Esophagus squamous epithelium (tissue), 5 donors: ENCODE measurements around the gene MAPK8IP3. TPM values are rescaled to one million over a fixed set of nuclear protein-coding genes. Genes with fewer than 3 reads are reported as not detected.

Experiments used
- DNase-seq: peaks from one replicate; lab custom pipeline; 2025; lab: John Stamatoyannopoulos, UW
- H3K27ac ChIP-seq, 4 donors: fragments of 200-600 bp; sonication (generic); one replicate each; pipeline ENCODE4 v1.5.1; 2016 to 2019; ENCODE audit warnings: mild to moderate bottlenecking in 1 of 4
- H3K27me3 ChIP-seq, 4 donors: fragments of 200-600 bp; sonication (generic); 1 replicate in 3 of 4; 2 replicates in 1 of 4; pipeline versions ENCODE4 v1.5.1 to v1.6.0; 2017 to 2021; ENCODE audit warnings: antibody characterized with exemption in 1 of 4
- H3K36me3 ChIP-seq, 3 donors: fragments of 200-600 bp; sonication (generic); one replicate each; pipeline ENCODE4 v1.5.1; 2016 to 2019
- H3K4me1 ChIP-seq, 3 donors: fragments of 200-600 bp; sonication (generic); one replicate each; pipeline ENCODE4 v1.5.1; 2017 to 2019
- H3K4me3 ChIP-seq, 4 donors: fragments of 200-600 bp; sonication (generic); 1 replicate in 3 of 4; 2 replicates in 1 of 4; pipeline ENCODE4 v1.5.1; 2016 to 2019; ENCODE audit warnings: mild to moderate bottlenecking in 2 of 4, moderate library complexity in 1 of 4
- H3K9me3 ChIP-seq, 3 donors: fragments of 200-600 bp; sonication (generic); one replicate each; pipeline ENCODE4 v1.5.1; 2016 to 2019
- POLR2A ChIP-seq, 4 donors: fragments of 450-650 bp; IDR thresholded peaks; one replicate each; pipeline ENCODE4 v1.6.1; 2017; ENCODE audit warnings: antibody characterized with exemption in 4 of 4, mild to moderate bottlenecking in 4 of 4, moderate library complexity in 3 of 4
- WGBS, 2 donors: methylation state at CpG; one replicate each; pipeline ENCODE4 v1.1.5; 2018; 5-methylcytosine and 5-hydroxymethylcytosine counted together
- intact Hi-C: fragments of 100-400 bp; cut with DNase I; formaldehyde crosslinking; loops from one replicate; pipeline ENCODE4 v1.15.0; 2022
- total RNA-seq, 4 donors: library from RNA; depleted of rRNA; stranded (reverse); fragments of >200 nt; gene quantifications; one replicate each; pipeline ENCODE4 v1.1.0, GENCODE V29; 2016
- TF ChIP-seq, protein P1 (sequence below), 6 experiments: fragments of 450-650 bp in 4 of 6; fragments of 200-600 bp in 2 of 6; sonication (generic) in 2 of 6; IDR thresholded peaks; one replicate each; pipeline ENCODE4 v1.5.1; 2016 to 2019; ENCODE audit warnings: antibody characterized with exemption in 6 of 6, mild to moderate bottlenecking in 4 of 6, moderate library complexity in 4 of 6
- donor health status: DM: yes; HTN: yes; CAD: no.

Gene MAPK8IP3
- total RNA-seq, 4 donors from 2014 or later: 8.6 to 37.6 (median 24.7) TPM

DNA sequence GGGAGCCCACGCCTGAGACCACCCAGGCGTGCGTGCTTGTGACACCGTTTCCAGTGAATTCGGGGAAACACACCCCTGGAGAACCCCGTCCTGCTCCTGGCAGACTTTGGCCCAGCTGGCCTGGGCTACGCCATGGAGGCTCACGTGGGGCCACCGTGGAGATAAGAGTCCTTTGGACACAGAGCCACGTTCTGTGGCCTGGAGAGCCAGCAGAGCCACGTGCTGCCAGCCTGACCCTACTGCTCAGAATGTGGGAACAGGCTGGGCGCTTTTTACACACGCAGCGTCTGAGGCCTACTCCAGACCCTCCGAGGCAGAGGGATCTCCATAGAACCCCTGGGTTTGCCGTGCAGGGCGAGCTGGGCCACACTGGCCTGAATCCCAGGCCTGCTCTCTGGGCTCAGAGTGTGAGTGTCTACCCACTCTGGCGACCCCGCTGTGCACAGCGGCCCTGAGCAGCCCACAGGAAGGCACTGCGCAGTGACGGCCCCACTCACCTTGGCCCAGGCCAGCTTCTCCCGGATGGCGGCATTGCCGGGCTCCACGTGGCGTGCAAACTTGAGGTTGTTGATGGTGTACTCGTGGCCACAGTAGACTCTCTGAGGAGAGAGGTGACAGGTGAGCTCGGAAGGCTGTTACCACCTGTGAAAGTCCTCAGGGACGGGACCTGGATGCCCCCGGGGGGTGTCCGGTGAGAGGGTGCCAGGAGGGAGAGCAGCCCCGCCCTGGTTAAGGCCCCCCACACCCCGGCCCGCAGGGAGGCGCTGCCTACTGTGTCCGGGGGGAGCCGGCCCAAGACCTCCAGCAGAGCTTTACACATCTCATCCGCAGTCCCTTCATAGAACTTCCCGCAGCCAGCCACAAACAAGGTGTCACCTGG is 110.6 kb downstream of the MAPK8IP3 start:
- TF ChIP-seq, protein P1, sequence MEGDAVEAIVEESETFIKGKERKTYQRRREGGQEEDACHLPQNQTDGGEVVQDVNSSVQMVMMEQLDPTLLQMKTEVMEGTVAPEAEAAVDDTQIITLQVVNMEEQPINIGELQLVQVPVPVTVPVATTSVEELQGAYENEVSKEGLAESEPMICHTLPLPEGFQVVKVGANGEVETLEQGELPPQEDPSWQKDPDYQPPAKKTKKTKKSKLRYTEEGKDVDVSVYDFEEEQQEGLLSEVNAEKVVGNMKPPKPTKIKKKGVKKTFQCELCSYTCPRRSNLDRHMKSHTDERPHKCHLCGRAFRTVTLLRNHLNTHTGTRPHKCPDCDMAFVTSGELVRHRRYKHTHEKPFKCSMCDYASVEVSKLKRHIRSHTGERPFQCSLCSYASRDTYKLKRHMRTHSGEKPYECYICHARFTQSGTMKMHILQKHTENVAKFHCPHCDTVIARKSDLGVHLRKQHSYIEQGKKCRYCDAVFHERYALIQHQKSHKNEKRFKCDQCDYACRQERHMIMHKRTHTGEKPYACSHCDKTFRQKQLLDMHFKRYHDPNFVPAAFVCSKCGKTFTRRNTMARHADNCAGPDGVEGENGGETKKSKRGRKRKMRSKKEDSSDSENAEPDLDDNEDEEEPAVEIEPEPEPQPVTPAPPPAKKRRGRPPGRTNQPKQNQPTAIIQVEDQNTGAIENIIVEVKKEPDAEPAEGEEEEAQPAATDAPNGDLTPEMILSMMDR (IDR thresholded peaks at IDR 0.05): no peak
- no peak for TF ChIP-seq POLR2A (IDR thresholded peaks at IDR 0.05)
- Histone ChIP-seq H3K27ac (no peak overlapping the region), H3K4me3 (no peak overlapping the region), H3K9me3 (no peaks in the 10 kb centered on the region), H3K4me1 (peaks cover 0 to 11% (median 6%) of the 10 kb centered on the region in 3 donors), H3K36me3 (peaks cover 25 to 79% (median 28%) of the 10 kb centered on the region in 3 donors), H3K27me3 (no peaks in the 10 kb centered on the region)
- 81 to 89% methylated on average over 6 to 11 of the region's 40 CpGs for WGBS, 2 donors
- DNase-seq: no peak
- intact Hi-C loops: no loop called here

- Histone ChIP-seq H3K27me3 (no peaks in the 10 kb centered on the region), H3K27ac (no peak overlapping the region), H3K36me3 (peaks cover 25 to 84% (median 32%) of the 10 kb centered on the region in 3 donors), H3K9me3 (no peaks in the 10 kb centered on the region), H3K4me1 (peaks cover 0 to 14% (median 6%) of the 10 kb centered on the region in 3 donors), H3K4me3 (no peak overlapping the region)
- TF ChIP-seq, protein P1 (IDR thresholded peaks at IDR 0.05): no peak
- TF ChIP-seq POLR2A (IDR thresholded peaks at IDR 0.05): no peak
- intact Hi-C loops: no loop called here
- no peak for DNase-seq
- WGBS, 2 donors: 100% methylated on average over 1 to 3 of the region's 9 CpGs
These were observed 111.2 kb downstream of the MAPK8IP3 start for GRCh38 chr16:1817276-1817589.

GRCh38 chr16:1817716-1818115 is 111.7 kb downstream of the MAPK8IP3 start:
- Histone ChIP-seq H3K27ac (no peak overlapping the region), H3K4me3 (no peak overlapping the region), H3K27me3 (no peaks in the 10 kb centered on the region), H3K9me3 (no peaks in the 10 kb centered on the region), H3K36me3 (peaks cover 25 to 89% (median 35%) of the 10 kb centered on the region in 3 donors), H3K4me1 (peaks cover 0 to 14% (median 5%) of the 10 kb centered on the region in 3 donors)
- no peak for TF ChIP-seq POLR2A (IDR thresholded peaks at IDR 0.05)
- TF ChIP-seq, protein P1 (IDR thresholded peaks at IDR 0.05): no peak
- DNase-seq: no peak
- WGBS, 2 donors: 95 to 96% methylated on average over 7 to 8 of the region's 17 CpGs
- intact Hi-C loops: no loop called here

DNA sequence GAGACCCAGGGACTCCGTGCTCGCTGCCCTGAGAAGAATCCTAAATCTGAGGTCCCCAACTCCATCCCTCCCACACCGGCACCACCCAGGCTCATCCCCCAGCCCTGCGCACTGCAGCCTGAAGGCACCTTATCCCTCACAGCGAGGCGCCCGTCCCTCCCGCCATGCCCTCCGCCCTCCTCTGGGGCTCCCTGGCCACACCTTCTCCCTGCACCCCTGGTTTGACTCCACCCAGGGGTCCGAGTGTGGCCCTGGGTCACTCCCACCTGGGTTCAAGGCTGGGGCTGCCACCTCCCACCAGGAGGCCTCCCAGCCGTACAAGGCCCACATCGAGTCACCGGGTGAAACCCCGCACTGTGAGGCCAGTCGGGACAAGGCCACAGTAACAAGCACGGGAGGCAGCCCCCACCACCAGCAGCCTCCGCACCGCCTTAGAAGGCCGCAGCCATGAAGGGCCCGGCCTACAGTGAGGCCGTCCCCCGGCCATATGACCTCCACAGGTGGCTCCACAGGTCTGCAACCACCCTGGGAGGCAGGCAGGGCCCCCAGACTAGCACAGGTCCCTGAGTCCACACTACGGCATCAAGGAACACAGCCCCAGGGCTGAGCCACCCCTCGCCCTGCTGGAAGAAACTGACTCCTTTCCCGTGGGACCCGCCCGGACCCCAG is 112.3 kb downstream of the MAPK8IP3 start:
- no peak for DNase-seq
- 88 to 96% methylated on average over 9 to 16 of the region's 27 CpGs for WGBS, 2 donors
- H3K27ac ChIP-seq: no peak overlapping the region
- no peaks in the 10 kb centered on the region for H3K27me3 ChIP-seq
- intact Hi-C loops: no loop called here
- H3K4me3 ChIP-seq: no peak overlapping the region
- TF ChIP-seq POLR2A (IDR thresholded peaks at IDR 0.05): no peak
- TF ChIP-seq, protein P1 (IDR thresholded peaks at IDR 0.05): no peak
- peaks cover 25 to 93% (median 39%) of the 10 kb centered on the region in 3 donors for H3K36me3 ChIP-seq
- H3K9me3 ChIP-seq: no peaks in the 10 kb centered on the region
- H3K4me1 ChIP-seq: peaks cover 0 to 15% (median 0%) of the 10 kb centered on the region in 3 donors
